Left kidney (tissue), 2 donors: ENCODE data around the gene RSAD2. TPM values are rescaled to one million over a fixed set of nuclear protein-coding genes. Genes with fewer than 3 reads are reported as not detected.
"Not testable (repeated sequence)": the region's sequence is repeated elsewhere in the genome, so short reads cannot be mapped to it uniquely, and the experiment has no call there.

Source experiments
- DNase-seq: peaks from one replicate; pipeline ENCODE4 v3.0.0-alpha.2; 2013
- polyA plus RNA-seq: library from polyadenylated mRNA; unstranded; fragments of 120-200 nt; gene quantifications from one replicate; pipeline ENCODE4 v1.2.1, GENCODE V29; 2013; ENCODE audit not compliant: insufficient read length

RSAD2 gene
- polyA plus RNA-seq, 1 donor, result 5.3 TPM

DNA sequence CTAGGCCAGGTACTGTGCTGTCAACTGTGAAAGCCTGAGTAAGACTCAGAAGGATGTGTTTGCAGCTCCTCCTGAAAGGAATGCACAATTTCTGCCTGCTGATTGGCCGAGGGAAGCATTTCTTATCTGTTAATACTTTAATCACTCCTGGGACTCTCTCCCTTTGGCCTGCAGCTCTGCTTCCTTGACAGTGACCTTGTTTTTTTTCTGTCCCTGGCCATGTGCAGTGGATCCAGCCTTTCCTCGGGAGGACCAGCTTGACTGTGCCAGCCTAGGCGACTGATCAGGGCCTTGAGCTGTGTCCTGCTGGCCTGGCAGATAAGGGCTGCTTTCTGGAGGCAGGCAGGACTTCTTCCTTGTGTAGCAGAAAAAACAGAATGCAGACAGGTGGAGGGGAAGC, 49.6 kb downstream of the RSAD2 start:
- no peak for DNase-seq

DNA sequence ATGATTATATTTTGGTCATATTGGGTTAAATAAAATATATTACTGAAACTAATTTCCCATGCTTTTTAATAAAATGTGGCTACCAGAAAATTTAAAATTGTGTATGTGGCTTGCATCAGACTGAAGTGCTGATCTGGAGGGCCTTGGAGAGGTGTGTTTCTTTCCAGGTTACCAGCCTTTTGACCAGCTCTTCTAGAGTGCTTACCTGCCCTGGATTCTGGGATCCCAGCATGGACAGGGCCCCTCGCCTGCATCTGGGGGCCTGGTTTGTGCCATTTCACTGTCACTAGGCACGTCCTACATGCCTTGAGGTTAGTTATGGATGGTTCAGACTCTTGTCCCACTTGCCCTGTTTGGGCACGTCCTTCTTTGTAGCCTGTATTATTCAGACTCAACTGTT, 50.2 kb downstream of the RSAD2 start:
- no peak for DNase-seq

DNA sequence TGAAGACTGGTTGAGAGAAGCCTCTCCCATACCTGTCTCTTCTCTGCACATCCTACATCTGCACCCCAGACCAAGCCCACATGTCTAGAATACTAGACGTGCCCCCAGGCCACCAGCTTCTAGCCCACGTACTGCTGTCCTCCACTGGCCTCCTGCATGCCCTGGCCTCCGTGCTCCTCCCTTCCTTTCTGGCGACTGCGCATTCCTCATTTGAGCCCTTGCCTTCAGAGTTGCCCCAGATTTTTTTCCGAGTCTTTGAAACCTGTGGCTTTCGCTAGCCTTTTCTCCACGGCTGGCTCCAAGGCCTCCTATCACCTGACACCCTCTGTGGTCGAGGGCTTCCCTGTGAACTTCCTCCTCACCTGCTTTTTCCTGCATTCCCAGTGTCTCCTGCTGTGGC, 50.9 kb downstream of the RSAD2 start:
- no peak for DNase-seq

DNA sequence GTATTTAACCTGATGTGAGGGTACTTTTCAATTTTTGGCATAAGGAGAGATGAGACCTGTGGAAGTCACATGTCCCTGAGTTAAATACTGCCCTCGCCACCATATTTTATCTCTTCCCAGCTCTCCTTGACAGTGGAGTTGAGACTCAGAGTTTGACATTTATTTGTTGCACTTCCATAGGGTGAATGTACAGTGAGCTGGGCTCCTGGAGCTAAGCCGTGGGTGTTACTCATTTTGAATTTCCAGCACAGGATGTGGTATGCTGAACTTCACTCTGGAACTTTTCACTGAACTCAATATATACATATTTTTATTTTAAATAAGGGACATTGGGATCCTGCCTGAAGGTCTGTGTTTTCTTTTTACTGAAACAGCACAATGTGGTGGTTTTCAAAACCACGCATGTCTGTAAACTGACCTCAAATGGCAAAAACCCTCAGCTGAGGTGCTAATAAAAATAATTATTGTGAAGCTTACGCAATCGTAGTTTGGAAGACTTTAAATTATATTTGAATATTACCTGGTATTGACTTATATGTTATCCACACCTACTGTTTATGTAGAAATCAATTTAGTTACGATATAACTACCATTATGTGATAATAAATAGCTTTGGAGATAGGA, 51.7 kb downstream of the RSAD2 start:
- DNase-seq, result no peak

DNA sequence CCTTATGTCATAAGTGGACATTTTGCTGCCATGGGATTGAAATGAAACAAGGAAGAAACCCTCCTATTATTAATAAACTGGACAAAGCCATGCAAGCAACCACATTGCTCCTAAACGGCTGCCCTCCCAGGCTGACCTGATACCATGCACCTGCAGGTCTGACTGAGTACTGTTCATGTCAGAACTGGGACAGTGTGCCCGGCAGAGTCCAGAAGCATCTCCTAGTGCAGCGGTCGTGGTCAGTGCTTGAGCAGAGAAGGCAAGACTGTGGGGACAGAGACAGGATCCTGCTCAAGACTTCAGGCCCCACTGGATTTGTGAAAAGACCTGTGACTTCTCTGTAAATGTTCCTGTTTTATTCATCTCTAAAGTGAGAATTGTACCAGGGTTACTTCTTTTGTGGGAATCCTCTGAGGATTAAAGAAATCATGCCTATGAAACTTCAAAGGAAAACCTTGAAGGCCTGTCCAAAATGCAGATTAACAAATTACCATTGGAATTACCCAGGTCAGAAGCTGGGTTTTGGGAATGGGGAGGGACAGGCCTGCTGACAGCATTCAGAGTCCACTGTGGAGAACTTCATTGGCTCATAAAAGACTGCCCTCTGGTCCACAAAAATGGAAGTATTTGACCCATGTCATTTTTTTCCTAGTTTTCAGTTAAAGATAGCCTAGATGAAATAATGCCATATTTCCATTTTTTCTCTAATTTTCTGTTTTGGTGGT, 53.5 kb downstream of the RSAD2 start:
- no peak for DNase-seq

DNA sequence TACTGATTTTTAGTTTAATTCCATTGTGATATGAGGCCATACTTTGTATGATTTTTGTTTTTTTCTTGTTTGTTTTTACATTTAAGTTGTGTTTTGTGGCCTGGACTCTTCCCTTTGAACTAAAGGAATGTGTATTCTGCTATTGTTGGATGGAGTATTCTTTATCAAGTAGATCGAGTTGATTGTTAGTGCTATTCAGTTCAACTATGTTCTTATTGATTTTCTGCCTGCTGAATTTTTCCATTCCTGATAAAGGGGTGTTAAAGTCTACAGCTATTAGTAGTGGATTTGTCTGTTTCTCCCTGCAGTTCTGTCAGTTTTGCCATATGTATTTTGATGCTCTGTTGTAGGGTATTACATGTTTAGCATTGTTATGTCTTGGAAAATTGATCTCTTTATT, 54.2 kb downstream of the RSAD2 start:
- no peak for DNase-seq

DNA sequence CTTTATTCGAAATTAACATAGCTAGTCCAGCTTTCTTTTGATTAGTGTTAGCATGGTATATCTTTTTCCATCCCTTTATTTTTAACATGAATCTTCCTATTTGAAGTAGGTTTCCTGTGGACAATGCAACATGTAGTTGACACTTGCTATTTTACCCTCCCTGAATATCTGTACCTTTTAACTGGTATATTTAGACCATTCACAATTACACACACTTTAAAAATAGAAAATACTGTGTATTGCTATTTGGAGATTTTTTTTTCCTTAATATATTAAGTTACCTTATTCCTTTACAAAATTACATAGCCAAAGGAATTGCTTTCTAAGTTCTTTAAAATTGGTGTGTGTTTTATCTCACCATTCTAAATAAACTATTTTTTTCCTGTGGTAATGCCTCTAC, 54.6 kb downstream of the RSAD2 start:
- no peak for DNase-seq

DNA sequence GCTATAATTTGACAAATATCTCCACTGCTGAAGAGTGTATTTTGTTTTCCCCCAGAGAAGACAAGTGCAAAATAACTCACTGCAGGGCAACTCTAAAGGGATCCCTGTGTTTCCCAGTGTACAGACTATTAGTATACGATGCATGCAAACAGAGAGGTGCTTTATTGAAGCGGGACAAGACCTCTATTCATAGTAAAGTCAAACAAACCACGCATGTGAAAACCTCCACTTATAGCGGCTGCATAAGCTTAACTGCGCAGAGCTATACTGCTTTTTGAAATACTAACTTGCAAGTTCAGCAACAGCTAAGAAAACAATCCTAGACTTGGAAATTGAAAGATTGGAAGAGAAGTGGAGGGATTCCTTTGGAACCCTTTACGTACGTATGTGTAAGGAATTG, 55.3 kb downstream of the RSAD2 start:
- DNase-seq, result no peak

DNA sequence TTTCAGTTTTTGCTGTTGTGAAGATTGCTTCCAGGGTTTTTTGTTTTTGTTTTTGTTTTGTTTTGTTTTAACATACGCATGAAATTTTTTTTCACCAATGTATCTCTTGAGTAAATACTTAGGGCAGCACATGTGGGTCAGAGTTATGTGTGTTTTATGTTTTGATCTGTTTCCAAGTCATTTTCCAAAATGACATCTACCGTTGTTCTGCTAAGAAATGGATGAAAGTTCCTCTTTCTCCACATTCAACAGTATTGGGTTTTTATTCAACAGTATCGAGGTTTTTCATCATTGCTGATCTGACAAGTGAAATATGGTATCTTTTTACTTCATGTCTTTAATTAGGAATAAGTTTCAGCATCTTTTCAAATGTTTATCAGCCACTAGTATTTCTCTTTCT, 56.3 kb downstream of the RSAD2 start:
- DNase-seq, result no peak

DNA sequence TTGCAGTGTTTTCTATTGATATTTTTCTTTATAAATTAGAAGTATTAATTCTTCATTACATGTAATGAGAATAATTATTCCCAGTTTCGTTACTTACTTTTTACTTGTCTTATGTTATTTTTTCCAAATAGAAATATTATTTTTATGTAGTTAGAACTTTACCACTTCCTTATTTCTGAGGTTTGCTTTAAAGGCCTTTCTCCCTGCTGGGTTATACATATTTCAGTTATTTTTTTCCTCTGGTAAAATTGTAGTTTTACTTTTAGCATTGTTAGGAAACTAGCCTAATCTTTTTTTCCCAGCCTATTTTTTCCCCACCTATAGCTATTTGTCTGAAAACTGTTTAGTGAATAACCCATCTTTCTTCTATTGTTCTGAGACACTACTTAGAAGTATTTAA, 56.8 kb downstream of the RSAD2 start:
- no peak for DNase-seq

DNA sequence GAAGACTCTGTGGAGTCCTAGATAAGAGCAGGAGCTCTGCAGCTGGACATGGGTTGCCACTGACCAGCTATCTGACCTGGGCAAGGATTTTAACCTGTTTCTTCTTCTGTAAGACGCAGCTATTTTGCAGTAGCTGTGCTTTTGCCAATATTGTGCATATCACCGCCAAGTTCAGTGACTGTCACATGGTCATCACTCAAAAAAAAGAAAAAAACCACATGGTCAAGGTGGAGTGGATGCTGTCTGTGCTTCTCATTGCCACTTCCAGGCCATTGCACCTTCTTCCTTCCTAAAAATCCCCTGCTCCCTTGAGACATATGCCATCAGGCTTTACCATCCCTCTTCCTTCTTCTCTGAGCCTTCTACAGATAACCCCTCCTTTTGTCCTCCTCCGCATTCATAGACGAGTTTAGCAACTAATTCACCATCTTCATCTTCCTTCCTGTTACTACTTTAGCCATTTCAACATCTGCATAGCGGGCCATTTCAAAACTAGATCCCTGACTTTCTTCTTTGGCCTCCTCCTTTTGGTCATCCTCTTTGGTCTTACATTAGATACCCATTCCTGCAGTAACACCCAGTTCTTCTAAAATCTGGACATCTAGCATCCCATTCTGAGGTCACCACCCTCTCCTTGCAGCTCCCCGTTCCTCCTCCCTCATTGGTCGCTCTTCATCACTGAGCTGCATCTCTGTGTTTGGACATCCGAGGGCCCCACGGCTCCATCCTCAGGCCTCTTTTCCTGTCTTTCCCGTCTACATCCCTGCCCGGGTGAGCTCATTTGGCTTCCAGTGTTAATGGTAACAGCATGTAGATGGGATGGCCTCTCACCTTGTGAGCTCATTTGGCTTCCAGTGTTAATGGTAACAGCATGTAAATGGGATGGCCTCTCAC, 57.4 kb downstream of the RSAD2 start:
- no peak for DNase-seq

DNA sequence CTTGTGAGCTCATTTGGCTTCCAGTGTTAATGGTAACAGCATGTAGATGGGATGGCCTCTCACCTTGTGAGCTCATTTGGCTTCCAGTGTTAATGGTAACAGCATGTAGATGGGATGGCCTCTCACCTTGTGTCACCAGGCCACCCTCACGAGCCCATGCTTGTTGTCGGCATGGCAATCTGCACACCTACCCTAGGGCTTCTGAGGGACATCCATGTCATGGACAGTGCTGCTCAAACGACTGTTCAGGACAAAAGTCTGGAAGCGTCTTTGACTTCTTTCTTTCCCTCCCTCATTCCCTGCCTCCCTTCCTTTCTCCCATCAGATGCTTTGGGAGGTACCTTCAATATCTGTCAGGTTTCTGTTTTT, 58.1 kb downstream of the RSAD2 start:
- DNase-seq, result not testable (repeated sequence)

DNA sequence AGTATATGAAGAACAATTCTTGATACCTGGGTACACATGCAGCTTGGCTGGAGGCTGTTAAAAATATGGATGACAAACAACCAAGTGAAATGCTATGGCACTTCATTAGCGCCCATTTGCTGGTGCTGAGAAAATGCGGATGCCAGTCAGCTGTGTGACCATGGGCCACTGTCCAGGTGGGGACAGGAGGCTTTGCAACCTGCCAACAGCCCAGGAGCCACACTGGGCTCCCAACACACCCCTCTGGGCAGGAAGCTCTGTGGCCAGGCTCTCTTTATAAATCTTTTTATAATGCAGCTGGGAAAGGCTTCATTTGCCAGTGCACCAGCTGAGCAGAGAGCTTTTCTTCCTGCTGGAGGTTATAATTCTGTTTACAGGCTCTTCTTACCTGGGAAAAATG, 59.6 kb downstream of the RSAD2 start:
- no peak for DNase-seq

DNA sequence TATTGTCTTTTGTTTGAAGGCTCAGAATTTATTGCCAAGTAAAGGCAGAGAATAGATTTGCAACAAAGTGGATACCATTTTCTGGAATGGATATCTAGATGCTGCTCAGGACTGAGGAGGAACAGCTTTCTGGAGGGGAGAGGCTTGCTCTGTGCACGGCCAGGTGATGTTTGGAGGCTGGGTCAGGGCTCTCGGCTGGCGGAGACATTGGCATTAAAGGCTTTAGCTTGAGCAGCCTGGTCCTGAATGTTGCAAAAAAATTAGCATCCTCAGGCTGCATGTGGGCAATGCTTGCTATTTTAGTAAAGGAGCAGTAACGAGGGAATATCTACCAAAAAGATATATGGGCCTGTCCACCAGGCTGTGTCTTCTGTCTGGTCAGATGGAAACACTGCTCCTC, 60.0 kb downstream of the RSAD2 start:
- DNase-seq, result no peak

DNA sequence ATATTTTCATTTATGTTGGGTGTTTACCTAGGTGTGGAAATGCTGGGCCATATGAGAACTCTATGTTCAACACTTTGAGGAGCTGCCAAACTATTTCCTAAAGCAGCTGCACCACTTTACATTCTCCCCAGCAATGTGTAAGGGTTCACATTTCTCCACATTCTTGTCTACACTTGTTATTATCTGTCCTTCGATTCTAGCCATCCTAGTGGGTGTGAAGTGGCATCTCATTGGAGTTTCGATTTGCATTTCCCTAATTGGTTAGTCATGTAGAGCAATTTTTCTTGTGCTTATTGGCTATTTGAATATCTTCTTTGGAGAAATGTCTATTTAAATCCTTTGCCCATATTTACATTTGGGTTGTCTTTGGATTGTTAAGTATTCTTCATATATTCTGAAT, 61.5 kb downstream of the RSAD2 start:
- no peak for DNase-seq

DNA sequence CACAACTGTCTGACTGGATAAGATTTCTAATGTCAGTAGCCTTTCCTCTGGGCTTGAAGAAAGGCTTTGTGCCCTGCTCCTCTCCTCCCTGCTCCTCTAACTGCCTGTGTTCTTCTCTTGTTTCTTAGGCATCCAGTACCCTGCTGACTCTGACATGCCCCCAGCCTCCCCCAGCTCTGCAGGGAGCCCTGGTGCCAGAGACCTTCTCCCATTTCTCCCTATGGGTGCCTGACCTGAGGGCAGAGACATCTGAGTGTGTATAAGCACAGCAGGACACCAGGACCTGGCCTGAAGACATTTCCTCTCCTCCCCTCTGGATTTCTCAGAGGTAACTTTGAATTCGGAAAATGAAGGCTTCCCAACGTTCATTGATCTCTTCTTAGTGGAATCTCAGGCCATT, 63.2 kb downstream of the RSAD2 start:
- DNase-seq, result no peak

DNA sequence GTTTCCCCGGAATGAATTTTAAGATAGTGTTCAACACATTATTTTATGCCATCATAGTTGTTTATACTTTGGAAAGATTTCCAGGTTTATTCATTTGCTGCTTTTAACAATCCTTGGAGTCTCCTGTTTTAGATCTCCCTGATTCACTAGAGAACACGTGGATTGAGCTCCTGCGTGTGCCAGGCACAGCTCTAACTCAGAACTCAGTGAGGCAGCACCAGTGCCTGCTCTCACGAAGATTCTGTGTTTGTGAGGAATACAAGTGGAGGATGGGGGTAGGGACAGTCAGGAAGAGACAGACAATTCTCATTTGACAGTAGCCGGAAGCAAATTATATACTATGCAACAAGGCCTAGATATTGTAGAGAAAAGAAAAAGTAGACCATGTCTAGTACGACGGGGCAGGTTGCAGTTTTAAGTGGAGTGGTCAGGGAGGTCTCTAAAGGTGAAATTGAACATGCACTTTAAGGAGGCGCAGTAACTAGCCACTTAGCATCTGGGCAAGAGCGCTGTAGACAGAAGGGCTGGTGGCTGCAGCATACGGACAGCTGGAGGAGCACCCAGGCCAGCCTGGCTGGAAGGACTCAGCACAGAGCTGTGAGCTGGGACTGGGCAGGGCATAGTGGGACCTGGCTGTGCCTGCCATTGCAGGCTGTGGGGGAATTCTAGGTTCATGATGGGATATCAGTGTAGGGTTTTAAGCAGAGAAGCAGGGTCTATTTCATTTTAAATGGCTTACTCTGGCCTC, 63.9 kb downstream of the RSAD2 start:
- no peak for DNase-seq

DNA sequence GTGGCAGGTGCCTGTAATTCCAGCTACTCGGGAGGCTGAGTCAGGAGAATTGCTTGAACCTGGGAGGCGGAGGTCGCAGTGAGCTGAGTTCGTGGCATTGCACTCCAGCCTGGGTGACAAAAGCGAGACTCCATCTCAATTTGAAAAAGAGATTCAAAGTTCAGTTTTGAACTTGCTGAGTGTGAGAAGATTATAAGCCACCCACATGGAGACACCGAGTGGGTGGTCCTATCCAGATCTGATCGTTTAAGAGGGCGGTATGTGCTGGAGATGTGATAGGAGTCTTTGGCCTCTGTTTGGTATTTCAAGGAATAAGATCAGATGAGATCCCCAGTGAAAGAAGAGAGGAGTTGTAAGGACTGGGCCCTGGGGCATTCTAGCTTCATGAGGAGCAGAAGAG, 65.3 kb downstream of the RSAD2 start:
- no peak for DNase-seq

DNA sequence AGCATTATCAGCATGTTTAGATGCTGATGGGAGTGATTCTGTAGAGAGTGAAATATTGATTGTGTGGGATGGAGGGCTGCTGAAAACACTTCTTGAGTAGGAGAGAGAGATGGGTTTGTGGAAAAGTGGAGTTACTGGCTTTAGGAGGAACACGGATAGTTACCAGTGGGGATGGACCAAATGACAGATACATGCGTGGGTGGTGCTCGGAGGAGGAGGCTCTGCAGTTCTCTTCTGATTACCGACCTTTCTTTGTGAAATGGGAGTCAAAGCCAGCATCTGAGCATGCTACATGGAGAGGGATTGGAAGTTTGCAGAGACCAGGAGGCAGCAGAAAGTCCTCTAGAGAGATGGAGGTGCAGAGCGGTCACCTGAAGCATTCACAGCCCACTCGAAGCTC, 65.9 kb downstream of the RSAD2 start:
- DNase-seq, result no peak

DNA sequence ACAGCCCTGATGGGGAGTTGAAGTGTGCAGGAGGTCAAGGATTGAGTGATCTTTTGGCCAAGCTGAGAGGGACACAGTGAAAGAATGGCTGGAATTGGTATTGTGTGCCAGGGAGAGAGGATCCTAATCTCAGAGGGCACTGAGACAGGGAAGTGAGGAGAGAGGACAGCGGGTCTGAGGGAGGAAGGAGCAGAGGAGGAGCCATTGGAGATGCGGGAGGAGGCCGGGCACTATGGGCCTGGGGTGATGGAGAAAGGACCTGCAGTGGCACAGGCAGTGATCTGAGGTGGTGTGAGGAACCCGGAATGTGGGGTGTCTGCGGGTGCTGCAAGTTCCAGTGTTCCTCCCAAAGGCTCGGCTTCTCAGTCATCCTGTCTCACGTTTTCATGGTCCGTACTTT, 66.4 kb downstream of the RSAD2 start:
- no peak for DNase-seq

DNA sequence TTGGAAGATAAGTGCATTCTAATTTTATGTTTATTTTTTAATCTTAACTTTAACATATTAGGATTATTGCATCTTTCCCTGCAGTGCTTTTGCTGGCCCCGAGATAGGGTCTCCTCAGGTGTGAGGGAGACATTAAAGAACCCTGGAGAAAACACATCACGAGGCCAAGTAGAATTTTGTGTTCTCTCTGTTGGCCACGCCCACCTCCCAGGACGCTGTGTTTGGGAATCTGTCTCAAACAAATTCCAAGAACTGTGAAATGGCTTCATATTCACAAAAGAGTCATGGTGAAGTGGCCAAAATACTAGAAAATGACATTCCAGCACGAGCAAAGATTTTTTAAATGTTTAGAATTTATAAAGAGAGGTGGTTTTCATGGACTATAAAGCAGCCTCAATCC, 67.0 kb downstream of the RSAD2 start:
- no peak for DNase-seq

DNA sequence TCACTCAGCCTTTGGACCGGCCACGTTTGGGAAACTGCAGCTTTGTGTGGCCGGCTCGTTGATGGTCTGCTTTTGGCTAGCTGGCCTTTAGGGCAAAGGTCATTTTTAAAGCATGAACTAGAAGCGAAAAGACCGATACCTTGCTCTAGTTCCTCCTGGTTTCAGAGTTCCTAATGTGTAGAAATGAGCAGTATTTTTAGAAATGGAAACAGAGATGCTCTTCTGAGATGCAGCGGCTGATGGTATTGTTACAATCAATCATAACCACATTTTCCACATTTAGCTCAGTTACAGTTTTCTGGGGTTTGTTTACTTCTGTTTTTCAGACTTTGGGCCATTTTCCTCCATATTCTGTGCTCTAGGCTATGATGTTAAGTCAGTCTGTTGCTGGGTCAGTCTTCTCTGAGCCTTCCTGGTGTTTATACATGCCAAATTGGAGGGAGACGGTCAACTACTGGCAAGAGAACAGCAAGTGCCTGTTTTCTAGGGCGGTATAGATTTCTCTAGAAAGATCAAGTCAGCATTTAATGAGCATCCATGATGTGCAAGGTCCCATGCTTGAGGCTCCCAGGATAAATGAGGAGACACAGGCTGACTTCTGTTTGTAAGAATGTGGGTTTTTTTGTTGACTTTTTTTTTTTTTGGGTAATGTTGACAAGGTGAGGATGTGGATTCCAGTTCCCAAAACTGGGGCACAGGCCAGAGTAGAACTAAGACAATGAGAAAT, 67.7 kb downstream of the RSAD2 start:
- no peak for DNase-seq
